ENCODE results near the gene CHST11. TPM values are rescaled to one million over a fixed set of nuclear protein-coding genes. Genes with fewer than 3 reads are reported as not detected.

The CHST11 gene
- total and polyA plus RNA-seq, 3 donors from 2014 or later = 5.1 to 36.9 (median 23.9) TPM

GRCh38 chr12:104463368-104463767, 6.6 kb downstream of the CHST11 start:
- no peak overlapping the region for H3K4me3 ChIP-seq
- H3K27ac ChIP-seq = no peak overlapping the region
- H3K9me3 ChIP-seq = no peaks in the 10 kb centered on the region
- peaks cover 15% of the 10 kb centered on the region for H3K4me1 ChIP-seq
- TF ChIP-seq POLR2A (IDR thresholded peaks at IDR 0.05) (no peak), CTCF (IDR thresholded peaks at IDR 0.05) (no peak)
- DNase-seq = no peak
- intact Hi-C loops (cut with DNase I; ENCODE audit: low total_unique reads) = no loop called here
- no peaks in the 10 kb centered on the region for H3K36me3 ChIP-seq (ENCODE audit: low read depth, missing control alignments)
- 84 to 89% methylated on average over 1 of the region's 1 CpG for whole genome bisulfite sequencing, 2 donors
- H3K27me3 ChIP-seq = no peaks in the 10 kb centered on the region

GRCh38 chr12:104464899-104465298, 8.2 kb downstream of the CHST11 start:
- Histone ChIP-seq H3K4me3 (no peak overlapping the region), H3K36me3 (ENCODE audit: low read depth, missing control alignments) (no peaks in the 10 kb centered on the region), H3K9me3 (no peaks in the 10 kb centered on the region), H3K27ac (no peak overlapping the region), H3K4me1 (peaks cover 10% of the 10 kb centered on the region), H3K27me3 (no peaks in the 10 kb centered on the region)
- TF ChIP-seq CTCF (IDR thresholded peaks at IDR 0.05) = no peak
- no peak for TF ChIP-seq POLR2A (IDR thresholded peaks at IDR 0.05)
- WGBS, 2 donors = 84 to 93% methylated on average over 3 of the region's 3 CpGs
- intact Hi-C loops (cut with DNase I; ENCODE audit: low total_unique reads) = no loop called here
- no peak for DNase-seq

GRCh38 chr12:104466709-104467345, 10.1 kb downstream of the CHST11 start:
- DNase-seq = no peak
- Histone ChIP-seq H3K27ac (peak overlapping the region in 1 of 2 donors; percentile 26), H3K27me3 (no peaks in the 10 kb centered on the region), H3K9me3 (no peaks in the 10 kb centered on the region), H3K36me3 (ENCODE audit: low read depth, missing control alignments) (no peaks in the 10 kb centered on the region), H3K4me3 (no peak overlapping the region), H3K4me1 (peaks cover 10% of the 10 kb centered on the region)
- intact Hi-C loops (cut with DNase I; ENCODE audit: low total_unique reads) = no loop called here
- no peak for TF ChIP-seq CTCF (IDR thresholded peaks at IDR 0.05)
- no peak for TF ChIP-seq POLR2A (IDR thresholded peaks at IDR 0.05)
- 58 to 59% methylated on average over 2 of the region's 2 CpGs for WGBS, 2 donors

- Histone ChIP-seq H3K27me3 (no peaks in the 10 kb centered on the region), H3K4me1 (peaks cover 10% of the 10 kb centered on the region), H3K4me3 (no peak overlapping the region), H3K36me3 (ENCODE audit: low read depth, missing control alignments) (no peaks in the 10 kb centered on the region), H3K27ac (peak overlapping the region in 1 of 2 donors; percentile 26), H3K9me3 (no peaks in the 10 kb centered on the region)
- 67 to 74% methylated on average over 5 of the region's 5 CpGs for WGBS, 2 donors
- intact Hi-C loops (cut with DNase I; ENCODE audit: low total_unique reads) = no loop called here
- TF ChIP-seq CTCF (IDR thresholded peaks at IDR 0.05) (no peak), POLR2A (IDR thresholded peaks at IDR 0.05) (no peak)
- DNase-seq = no peak
Measured at GRCh38 chr12:104467346-104467837, 10.6 kb downstream of the CHST11 start.

GRCh38 chr12:104468371-104468770, 11.6 kb downstream of the CHST11 start:
- Histone ChIP-seq H3K27ac (no peak overlapping the region), H3K36me3 (ENCODE audit: low read depth, missing control alignments) (no peaks in the 10 kb centered on the region), H3K27me3 (no peaks in the 10 kb centered on the region), H3K4me1 (peaks cover 16% of the 10 kb centered on the region), H3K9me3 (no peaks in the 10 kb centered on the region), H3K4me3 (no peak overlapping the region)
- TF ChIP-seq POLR2A (IDR thresholded peaks at IDR 0.05) = no peak
- TF ChIP-seq CTCF (IDR thresholded peaks at IDR 0.05) = no peak
- intact Hi-C loops (cut with DNase I; ENCODE audit: low total_unique reads) = no loop called here
- WGBS, 2 donors = 89 to 97% methylated on average over 5 of the region's 5 CpGs
- no peak for DNase-seq
